ENCODE measurements around the gene HINT2. TPM values are rescaled to one million over a fixed set of nuclear protein-coding genes. Genes with fewer than 3 reads are reported as not detected.

The HINT2 gene
- total RNA-seq, 4 donors from 2014 or later: 12.7 to 29.4 (median 18.7) TPM

DNA sequence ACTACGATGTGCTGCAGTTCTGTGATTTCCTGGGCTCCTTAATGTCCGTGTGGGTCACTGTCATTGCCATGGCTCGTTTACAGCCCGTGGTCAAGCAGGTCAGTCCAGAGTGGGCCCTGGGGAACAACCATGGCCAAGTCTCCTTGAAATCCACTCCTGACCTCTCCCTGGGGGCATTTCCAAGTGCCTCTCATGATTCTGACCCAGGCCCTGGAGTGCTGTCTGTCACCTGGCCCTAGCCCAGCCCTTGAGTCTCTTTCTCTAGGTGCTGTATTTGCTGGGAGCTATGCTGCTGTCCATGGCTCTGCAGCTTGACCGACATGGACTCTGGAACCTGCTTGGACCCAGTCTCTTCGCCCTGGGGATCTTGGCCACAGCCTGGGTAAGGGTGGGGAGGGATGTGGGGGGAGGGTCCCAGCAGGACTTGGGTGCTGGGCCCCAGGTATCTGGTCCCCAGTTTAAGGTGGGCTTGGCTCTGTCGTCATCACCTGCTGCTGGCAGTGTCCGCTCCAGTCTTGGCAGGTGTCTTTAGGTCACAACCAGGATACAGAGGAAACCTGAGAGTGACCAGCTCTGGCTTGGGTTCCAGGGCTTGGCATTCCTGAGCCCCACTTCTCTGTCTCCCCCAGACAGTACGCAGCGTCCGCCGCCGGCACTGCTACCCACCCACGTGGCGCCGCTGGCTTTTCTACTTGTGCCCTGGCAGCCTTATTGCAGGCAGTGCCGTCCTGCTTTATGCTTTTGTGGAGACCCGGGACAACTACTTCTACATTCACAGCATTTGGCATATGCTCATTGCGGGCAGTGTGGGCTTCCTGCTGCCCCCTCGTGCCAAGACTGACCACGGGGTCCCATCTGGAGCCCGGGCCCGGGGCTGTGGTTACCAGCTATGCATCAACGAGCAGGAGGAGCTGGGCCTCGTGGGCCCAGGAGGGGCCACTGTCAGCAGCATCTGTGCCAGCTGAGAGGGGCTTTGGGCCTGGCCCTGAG, 38.3 kb upstream of the HINT2 start:
- ATAC-seq: no peak
- Histone ChIP-seq H3K4me1 (peaks cover 0 to 8% (median 0%) of the 10 kb centered on the region in 3 donors), H3K27me3 (no peaks in the 10 kb centered on the region), H3K4me3 (no peak overlapping the region), H3K27ac (no peak overlapping the region), H3K36me3 (peaks cover 0 to 43% of the 10 kb centered on the region in 2 donors), H3K9me3 (no peaks in the 10 kb centered on the region)
- TF ChIP-seq, protein P1, sequence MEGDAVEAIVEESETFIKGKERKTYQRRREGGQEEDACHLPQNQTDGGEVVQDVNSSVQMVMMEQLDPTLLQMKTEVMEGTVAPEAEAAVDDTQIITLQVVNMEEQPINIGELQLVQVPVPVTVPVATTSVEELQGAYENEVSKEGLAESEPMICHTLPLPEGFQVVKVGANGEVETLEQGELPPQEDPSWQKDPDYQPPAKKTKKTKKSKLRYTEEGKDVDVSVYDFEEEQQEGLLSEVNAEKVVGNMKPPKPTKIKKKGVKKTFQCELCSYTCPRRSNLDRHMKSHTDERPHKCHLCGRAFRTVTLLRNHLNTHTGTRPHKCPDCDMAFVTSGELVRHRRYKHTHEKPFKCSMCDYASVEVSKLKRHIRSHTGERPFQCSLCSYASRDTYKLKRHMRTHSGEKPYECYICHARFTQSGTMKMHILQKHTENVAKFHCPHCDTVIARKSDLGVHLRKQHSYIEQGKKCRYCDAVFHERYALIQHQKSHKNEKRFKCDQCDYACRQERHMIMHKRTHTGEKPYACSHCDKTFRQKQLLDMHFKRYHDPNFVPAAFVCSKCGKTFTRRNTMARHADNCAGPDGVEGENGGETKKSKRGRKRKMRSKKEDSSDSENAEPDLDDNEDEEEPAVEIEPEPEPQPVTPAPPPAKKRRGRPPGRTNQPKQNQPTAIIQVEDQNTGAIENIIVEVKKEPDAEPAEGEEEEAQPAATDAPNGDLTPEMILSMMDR (IDR thresholded peaks at IDR 0.05): no peak
- no peak for TF ChIP-seq POLR2AphosphoS5 (IDR thresholded peaks at IDR 0.05)
- no peak for TF ChIP-seq EP300 (IDR thresholded peaks at IDR 0.05)
- TF ChIP-seq POLR2A (IDR thresholded peaks at IDR 0.05): no peak
- 60 to 86% methylated on average over 2 to 3 of the region's 25 CpGs for WGBS, 2 donors (ENCODE audit: low coverage in 1 of 2)

DNA sequence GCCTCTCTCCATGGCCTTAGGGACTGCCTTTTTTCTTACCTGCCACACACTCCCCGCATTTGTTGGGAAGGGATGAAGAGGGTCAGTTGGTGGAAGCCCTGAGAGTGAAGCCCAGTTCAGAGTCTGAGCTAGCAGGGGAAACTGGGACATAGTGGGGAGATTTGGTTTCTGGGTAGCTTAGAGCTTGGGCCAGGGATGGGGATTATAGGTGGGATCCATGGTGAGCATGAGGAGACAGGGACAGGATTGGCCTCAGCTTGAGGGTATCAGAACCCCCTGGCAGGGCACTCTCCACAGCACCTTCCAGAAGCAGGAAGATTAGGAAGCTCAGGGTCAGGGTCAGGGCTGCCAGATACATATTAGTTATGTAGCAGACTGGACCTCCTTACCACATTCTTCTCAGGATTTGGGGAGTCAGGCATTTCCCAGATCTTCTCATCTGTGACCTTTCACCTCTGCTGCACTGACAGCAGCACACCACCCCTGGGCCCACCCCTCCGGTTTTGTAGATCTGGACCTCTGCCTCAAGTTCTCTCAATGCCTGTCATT, 37.5 kb upstream of the HINT2 start:
- Histone ChIP-seq H3K27me3 (no peaks in the 10 kb centered on the region), H3K27ac (no peak overlapping the region), H3K4me3 (no peak overlapping the region), H3K36me3 (peaks cover 0 to 49% of the 10 kb centered on the region in 2 donors), H3K4me1 (peaks cover 2 to 16% (median 4%) of the 10 kb centered on the region in 3 donors), H3K9me3 (no peaks in the 10 kb centered on the region)
- ATAC-seq: no peak
- TF ChIP-seq POLR2A (IDR thresholded peaks at IDR 0.05) (no peak), POLR2AphosphoS5 (IDR thresholded peaks at IDR 0.05) (no peak), EP300 (IDR thresholded peaks at IDR 0.05) (no peak)
- TF ChIP-seq, protein P1 (IDR thresholded peaks at IDR 0.05): no peak
- WGBS, 2 donors (ENCODE audit: low coverage in 1 of 2): 83% methylated on average over 1 of the region's 2 CpGs; no CpG with 5 or more reads in 1 of the 2 donors

DNA sequence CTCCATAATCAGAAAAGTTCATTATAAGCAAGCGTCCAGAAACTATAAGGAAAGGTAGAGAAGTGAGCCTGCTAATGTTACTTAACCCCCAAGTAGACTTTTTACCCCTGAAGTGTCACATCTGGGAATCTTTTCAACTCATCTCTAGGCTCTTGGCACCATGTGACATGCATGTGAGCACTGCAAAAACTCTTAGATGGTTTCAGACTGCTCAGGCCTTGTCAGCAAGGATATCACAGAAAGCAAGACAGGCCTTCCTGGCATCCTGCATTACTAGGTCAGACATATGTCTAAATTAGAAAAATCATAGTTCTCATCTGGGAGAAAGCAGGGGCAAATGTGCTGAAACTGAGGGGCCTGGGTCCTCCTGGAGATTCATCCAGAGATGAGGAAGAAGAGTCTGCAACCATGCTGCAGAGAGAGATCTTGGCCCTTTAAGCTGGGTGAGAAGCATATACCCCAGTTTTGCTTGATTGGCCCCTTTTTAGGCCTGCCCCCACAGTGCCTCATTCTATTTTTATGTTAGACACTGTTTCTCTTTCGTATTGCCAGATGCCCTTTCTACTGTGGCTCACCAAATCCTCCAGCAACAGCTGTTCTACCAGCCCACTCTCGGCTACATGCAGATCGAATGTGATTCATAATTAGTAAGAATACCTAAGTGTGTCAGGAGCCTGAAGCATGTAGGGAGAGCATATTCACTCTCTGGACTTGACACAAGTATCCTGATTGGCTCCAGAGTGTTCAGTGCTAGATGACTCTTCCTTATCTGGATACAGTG, 33.1 kb upstream of the HINT2 start:
- peak; percentile 28 for ATAC-seq
- Histone ChIP-seq H3K4me1 (peaks cover 4 to 58% (median 28%) of the 10 kb centered on the region in 3 donors), H3K27me3 (no peaks in the 10 kb centered on the region), H3K9me3 (no peaks in the 10 kb centered on the region), H3K4me3 (no peak overlapping the region), H3K27ac (peak overlapping the region; percentile 14 to 83 (median 80)), H3K36me3 (peaks cover 0 to 34% of the 10 kb centered on the region in 2 donors)
- 35 to 62% methylated on average over 2 to 4 of the region's 4 CpGs for WGBS, 2 donors (ENCODE audit: low coverage in 1 of 2)
- peak; percentile 68 for TF ChIP-seq POLR2AphosphoS5 (IDR thresholded peaks at IDR 0.05)
- TF ChIP-seq POLR2A (IDR thresholded peaks at IDR 0.05): no peak

DNA sequence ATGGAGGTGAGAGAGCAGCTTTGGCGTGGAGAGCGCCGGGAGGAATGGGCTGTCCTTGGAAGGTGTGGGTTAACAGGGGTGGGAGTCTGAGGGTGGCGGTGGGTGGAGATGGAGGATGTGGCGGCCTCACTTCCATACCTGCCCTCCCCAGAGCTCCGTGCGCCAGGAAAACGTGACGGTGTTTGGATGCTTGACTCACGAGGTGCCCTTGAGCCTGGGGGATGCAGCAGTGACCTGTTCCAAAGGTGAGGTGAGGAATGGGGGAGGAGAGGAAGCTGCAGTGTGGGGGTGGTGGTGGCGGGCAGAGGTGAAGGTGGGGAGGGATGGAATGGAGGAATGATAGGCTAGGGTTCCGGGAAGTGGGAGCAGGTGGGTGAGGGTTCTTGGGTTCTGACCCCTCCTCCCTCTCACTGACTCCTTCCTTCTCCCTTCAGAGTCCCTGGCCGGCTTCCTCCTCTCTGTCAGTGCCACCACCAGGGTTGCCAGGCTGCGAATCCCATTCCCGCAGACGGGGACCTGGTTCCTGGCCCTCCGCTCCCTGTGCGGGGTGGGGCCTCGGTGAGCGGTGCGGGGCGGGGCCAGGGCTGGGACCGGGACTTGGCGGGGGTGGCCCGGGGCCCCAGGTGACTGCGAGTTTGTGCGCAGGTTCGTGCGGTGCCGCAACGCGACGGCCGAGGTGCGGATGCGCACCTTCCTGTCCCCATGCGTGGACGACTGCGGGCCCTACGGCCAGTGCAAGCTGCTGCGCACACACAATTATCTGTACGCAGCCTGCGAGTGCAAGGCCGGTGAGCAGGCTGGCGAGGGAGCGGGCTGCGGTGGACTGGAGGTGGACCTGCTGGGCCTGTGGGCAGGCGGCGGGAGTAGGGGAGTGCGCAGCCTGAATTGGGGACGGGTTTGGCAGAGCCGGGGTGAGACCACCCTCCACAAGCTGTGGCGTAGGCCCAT, 31.3 kb upstream of the HINT2 start:
- Histone ChIP-seq H3K27me3 (no peaks in the 10 kb centered on the region), H3K27ac (peak overlapping the region; percentile 74 to 86 (median 82)), H3K9me3 (no peaks in the 10 kb centered on the region), H3K36me3 (peaks cover 0 to 36% of the 10 kb centered on the region in 2 donors), H3K4me3 (peak overlapping the region in 1 of 2 donors; percentile 13), H3K4me1 (peaks cover 4 to 68% (median 28%) of the 10 kb centered on the region in 3 donors)
- no peak for TF ChIP-seq EP300 (IDR thresholded peaks at IDR 0.05)
- TF ChIP-seq, protein P1 (IDR thresholded peaks at IDR 0.05): no peak
- no peak for TF ChIP-seq POLR2A (IDR thresholded peaks at IDR 0.05)
- TF ChIP-seq POLR2AphosphoS5 (IDR thresholded peaks at IDR 0.05): no peak
- ATAC-seq: no peak
- WGBS, 2 donors (ENCODE audit: low coverage in 1 of 2): 53 to 65% methylated on average over 13 to 15 of the region's 53 CpGs

All from gastroesophageal sphincter (tissue), 4 donors.